ENCODE data around the gene AMMECR1L.
"Not testable (repeated sequence)": the region's sequence is repeated elsewhere in the genome, so short reads cannot be mapped to it uniquely, and the experiment has no call there.

AMMECR1L gene

DNA sequence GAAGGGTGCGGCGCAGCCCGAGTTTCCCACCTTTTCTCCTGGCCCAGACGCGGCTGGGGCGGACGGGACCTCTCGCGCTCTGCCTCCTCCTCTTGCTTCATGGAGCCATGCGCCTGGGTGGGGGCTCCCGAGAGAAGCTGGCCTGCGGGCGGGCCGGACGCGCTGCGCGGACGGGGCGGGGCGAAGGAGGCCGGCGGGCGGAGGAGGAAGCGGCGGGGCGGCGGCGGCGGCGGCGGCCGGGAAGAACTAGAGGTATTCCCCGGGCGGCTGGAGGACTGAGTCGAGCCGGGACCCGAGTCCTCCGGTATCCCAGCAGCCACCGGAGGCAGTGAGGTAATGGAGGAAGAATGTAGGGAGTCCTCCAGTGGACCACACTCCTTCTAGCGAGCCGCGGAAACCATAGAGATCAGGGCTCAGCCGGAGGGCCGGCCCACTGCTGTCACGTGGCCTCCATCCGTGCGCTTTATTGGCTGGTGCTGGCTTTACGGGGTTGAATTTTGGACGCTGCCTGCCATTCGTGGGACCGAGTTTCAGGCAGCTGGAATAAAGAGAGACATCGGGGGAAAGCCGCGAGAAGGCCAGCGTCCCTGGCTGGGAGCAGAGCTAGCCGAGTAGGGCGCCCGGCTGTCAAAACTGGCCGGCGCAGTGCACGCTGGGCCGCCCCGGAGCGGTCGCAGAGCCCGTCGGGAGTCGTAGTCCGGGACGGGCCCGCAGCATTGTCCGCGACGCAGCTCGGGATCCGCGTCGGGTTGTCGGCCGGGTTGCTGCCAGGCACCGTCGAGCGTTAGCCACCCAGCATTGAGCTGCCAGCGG, at the start of gene AMMECR1L:
TSS of gene AMMECR1L (minus strand) at position 177 of the 813 bp plus-strand sequence. CDS start 11,722 bp downstream, outside the sequence.
- DNase-seq: peak; percentile 74

DNA sequence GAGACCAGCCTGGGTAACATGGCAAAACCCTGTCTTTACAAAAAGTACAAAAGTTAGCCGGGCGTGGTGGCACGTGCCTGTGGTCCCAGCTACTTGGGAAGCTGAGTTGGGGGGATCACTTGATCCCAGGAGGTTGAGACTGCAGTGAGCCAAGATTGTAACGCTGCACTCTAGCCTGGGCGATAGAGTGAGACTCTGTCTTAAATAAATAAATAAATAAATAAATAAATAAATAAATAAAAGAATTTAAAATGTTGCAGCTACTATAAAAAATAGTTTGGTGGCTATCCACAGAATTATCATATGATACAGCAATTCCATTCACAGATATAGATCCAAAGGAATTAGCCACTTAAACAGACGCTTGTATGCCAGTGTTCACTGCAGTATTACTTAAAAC, 49.6 kb upstream of the AMMECR1L start:
- DNase-seq: no peak

DNA sequence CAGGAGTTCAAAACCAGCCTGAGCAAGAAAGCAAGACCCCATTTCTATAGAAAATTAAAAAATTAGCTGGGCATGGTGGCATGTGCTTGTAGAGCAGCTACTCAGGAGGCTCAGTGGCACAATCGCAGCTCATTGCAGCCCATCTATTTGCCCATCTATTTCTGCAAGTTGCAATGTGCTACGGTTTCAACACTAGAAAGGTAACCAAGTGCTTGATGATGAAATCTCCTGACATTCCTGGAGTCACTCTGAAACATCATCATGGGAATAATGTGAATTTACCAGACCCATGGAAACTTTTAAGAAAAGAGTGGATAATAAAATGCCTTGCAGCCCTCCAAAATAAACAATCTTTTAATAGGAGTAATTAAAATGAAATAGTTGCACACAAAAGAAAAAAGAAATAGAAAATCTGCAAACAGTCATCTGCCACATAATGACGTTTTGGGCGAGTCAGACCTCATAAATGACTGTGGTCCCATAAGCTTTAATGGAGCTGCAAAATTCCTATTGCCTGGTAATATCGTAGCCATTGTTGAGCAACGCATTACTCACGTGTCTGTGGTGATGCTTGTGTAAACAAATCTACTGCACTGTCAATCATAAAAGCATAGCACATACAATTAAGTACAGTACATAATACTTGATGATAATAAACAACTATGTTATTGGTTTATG, 46.6 kb upstream of the AMMECR1L start:
- DNase-seq: no peak

DNA sequence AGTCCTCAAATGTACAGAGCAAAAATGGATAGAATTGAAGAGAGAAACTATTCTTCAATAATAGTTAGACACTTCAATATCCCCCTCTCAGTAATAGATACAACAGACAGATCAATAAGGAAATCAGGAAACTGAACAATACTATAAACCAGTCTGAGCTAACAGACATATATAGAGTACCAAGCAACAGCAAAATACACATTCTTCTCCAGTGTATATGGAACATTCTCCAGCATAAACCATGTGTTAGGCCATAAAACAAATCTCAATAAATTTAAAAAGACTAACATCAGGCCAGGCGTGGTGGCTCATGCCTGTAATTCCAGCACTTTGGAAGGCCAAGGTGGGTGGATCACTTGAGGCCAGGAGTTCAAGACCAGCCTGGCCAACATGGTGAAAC, 43.7 kb upstream of the AMMECR1L start:
- no peak for DNase-seq

DNA sequence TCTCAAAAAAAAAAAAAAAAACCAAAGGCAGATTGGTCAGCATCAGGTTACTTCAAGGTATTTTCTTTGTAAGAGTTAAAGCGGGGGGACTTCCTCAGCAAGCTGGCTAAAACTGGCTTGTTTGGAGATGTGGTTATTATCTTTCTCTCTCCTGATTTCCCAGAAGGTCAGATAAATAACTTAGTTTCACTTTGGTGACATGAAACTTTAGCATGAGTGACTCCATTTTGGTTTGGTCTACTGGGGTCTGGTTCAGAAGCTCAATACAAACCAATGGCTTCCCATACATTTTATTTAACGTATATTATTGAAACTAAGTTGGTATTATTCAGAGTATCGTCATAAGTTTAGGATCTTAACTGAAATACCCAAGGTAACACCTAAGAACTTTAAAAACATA, 41.6 kb upstream of the AMMECR1L start:
- DNase-seq: no peak

DNA sequence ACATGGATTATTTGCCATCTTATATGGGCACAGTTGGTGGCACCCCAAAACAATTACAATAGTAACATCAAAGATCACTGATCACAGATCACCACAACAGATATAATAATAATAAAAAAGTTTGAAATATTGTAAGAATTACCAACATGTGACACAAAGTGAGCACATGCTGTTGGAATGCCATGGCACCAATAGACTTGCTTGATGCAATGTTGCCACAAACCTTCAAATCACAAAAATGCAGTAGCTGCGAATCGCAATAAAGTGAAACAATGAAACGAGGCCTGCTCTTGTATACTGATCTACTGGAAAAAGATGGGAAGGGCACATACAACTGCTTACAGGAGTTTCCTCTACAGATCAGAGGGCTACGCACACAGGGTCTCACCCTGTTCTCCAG, 32.2 kb upstream of the AMMECR1L start:
- DNase-seq: no peak

DNA sequence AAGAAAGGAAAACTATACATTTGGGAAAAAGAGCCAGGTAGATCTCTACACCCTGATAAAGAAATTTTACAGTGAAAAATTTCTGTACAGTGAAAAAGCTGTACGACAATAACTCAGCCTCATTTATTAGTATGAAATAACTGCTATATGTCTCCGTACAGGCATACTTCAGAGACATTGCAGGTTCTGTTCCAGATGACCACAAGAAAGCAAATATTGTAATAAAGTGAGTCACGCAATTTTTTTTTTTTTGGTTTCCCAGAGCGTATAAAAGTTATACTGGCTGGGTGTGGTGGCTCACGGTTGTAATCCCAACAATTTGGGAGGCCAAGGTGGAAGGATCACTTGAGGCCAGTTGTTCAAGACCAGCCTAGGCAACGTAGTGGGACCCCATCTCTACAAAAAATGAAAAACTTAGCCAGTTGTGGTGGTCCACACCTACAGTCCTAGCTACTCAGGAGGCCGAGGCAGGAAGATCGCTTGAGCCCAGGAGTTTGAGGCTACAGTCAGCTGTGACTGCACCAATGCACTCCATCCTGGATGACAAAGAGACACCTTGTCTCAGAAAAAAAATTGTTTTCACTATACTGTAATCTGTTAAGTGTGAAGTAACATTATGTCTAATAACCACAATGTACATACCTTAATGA, 28.2 kb upstream of the AMMECR1L start:
- DNase-seq: no peak

DNA sequence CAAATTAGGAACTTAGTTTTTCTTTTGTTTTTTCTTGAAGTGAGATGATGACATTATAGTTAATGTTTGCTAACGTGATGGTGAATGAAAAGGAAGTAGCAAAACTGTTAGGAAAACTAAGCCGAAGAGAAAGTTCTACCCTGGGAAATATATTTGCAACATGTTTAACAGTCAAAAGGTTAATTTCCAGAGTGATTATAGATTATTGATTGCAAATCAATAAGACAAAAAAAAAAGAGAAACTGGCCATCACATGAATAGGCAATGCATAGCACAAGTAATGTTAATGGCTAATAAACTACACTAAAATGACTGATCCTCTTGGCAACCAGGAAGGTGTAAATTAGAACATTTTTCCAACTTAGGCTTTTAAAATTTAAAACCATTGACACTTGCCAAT, 26.0 kb upstream of the AMMECR1L start:
- no peak for DNase-seq

DNA sequence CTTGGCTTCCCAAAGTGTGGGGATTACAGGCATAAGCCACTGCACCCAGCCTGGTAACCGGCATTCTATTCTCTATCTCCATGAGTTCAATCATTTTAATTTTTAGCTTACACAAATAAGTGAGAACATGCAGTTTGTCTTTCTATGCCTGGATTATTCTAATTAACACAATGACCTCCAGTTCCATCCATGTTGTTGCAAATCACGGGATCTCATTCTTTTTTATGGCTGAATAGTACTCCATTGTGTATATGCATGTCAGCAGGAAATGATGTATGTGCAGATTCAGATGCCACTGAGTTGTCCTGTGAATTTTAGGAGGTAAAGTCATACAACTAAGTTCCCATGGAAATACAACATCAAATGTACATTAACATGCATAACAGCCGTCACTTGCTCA, 24.7 kb upstream of the AMMECR1L start:
- no peak for DNase-seq

DNA sequence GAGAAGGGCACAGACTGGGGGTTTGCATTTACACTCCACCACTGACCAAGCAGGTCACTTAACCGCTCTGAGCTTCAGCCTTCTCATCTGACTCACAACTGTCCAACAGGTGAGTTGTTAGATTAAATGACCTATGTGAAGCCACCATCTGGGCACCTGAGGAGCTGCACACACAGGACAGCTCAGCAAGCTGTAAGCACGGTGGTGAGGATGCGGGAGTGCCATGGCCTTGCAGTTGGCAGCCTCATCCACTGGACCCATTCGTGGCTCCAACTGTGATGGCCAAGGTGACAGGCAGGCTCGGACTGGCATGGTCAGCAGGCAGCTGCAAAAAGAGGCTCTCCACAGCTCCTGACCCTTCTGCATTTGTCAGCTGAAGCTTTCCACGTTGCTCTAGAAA, 23.3 kb upstream of the AMMECR1L start:
- no peak for DNase-seq

DNA sequence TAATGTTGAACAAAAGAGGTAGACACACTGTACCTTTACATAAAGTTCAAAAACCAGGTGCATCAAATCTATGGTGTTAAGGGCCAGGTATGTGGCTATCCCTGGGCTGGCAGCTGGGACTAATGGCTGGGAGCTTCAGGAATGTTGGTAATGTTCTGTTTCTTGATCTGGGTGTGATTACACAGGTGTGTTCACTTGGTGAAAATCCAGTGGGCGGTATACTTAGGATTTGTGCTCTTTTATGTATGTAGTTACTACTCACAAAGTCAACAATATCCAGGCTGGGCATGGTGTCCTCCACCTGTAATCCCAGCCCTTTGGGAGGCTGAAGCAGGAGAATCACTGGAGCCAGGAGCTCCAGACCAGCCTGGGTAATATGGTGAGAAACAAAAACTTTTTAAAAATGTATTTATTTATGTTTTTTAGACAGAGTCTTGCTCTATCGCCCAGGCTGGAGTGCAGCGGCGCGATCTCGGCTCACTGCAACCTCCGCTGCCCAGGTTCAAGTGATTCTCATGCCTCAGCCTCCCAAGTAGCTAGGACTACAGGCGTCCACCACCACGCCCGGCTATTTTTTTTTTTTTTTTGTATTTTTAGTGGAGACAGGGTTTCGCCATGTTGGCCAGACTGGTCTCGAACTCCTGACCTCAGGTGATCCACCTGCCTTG, 22.1 kb upstream of the AMMECR1L start:
- not testable (repeated sequence) for DNase-seq

DNA sequence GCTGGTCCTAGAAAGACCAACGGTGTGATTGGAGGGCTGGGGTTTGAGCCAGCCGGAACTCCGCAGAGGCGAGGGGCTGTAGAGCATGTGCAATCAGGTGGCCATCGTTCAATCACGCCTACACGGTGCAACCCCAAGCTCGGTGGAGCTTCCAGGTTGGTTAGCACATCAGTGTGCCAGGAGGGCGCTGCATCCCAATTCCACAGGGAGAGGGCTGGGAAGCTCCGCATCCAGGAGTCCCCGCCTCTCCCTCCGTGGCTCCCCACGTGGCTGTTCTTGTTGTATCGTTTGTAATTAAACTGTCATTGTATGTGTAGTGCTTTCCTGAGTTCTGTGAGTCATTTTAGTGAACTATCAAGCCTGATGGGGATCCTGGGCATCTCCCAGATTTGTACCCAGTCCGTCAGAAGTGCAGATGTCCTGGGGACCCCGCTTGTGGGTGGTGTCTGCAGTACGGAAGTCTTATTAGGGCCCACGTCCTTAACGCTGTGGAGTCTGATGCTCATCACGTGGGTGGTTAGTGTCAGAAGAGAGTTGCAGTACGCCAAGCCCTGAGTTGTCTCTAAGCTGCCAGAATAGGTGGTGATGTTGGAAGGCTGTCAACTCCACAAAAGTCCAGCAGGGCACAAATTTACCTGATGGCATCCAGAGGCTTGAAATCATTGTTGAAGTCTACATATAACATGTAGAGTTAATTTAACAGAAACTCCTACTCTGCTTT, 20.6 kb upstream of the AMMECR1L start:
- DNase-seq: no peak

DNA sequence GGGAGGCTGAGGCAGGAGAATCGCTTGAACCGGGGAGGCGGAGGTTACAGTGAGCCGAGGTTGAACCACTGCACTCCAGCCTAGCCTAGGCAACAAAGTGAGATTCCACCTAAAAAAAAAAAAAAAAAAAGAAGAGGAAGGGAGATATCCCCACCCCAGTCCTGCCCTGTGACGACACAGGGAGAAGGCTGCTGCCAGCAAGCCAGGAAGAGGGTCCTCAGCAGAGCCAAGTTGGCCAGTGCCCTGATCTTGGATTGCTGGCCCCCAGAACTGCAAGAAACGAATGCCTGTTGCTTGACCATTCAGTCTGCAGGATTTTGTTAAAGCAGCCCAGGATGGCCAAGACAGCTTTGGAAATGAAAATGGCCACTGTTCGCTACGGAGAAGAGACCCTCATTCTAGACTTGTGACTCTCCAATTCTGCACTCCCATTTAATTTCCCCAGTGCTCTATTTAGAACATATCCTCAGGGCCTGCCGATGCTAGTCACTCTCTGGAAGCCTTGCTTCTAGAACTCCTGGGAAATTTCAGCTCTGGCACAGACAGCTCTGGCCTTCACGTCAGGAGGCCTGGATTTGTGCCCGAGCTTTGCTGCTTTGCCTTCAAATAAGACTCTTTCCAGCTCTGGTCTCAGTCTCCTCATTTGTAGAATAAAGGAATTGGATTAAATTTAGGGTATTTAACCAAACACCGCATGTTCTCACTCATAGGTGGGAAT, 15.7 kb upstream of the AMMECR1L start:
- DNase-seq: no peak

DNA sequence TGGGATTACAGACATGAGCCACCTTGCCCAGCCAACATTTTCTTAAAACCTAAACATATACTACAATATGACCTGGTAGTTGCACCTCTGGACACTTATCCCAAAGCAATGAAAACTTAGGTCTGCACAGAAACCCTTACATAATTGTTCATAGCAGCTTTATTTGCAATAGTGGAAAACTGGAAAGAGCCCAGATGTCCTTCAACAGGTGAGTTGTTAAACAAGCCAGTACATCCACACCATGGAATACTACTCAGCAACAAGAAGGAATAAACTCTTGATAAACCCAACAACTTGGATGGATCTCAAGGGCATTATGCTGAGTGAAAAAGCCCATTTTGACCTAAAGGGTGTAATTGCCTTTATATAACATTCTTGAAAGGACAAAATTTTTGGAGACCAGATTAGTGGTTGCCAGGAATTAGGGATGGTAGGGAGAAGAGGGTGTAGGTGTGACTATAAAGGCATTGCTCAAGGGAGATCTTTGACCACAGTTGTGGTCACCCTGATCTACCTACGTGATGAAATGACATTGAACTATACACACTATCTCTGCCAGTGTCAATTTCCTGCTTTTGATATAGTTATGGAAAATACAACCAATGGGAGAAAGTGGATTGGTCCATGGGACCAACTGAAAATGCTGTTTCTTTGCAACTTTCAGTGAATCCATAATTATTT, 11.9 kb upstream of the AMMECR1L start:
- no peak for DNase-seq

DNA sequence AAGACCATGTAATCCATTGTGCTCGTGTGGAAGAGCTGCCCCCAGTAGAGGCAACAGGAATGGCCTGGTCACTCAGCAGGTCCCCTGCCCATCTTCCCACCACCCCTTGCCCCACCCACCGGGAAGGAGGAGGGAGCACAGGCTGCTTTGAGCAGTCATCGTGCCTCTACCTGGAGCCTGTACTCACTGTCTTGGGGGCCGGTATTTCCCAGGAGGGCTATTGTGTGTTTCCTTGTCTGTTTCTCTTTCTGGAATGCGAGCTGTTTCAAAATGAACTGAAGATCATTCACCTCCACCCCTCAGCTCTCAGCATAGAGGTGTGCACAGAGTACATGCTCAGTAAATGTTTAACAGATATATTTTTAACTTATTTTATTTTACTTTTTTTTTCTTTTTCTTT, 7.7 kb upstream of the AMMECR1L start:
- no peak for DNase-seq

DNA sequence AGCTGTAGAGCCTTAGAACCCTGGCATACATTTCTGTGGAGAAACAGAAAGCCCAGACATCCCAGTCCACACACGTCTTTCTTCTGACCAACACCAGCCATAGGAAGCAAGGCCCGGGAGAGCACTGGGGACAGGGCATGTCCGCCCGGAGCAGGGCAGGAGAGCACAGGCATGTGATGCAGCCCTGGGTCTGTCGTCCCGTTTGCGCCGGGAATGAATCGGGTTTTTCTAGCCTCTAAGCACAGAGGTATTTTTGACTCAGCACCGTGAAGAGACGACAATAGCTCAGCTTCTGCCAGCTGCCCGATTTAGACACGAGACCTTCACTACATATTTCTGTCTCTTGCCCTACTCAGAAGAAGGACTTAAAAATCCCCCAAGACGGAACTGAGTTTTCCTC, 7.3 kb upstream of the AMMECR1L start:
- DNase-seq: no peak

DNA sequence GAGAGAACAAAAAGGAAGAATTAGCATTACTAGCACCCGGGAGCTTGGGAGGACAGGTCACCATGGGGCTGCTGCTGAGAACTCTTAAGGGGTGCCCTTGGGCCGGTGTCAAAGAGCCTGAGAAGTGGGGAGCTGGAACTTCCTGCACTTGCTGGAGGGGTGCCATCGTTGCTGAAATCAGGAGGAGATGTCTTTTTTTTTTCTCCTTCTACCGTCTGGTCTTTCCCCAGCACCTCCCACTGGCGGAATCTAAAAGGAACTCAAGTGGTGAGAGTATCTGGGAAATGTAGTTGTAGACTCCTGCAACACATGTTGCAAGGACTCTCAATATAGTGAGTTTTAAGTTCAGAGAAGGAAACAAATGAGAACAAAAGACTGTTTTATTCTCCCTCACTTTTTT, 6.1 kb upstream of the AMMECR1L start:
- DNase-seq: no peak

DNA sequence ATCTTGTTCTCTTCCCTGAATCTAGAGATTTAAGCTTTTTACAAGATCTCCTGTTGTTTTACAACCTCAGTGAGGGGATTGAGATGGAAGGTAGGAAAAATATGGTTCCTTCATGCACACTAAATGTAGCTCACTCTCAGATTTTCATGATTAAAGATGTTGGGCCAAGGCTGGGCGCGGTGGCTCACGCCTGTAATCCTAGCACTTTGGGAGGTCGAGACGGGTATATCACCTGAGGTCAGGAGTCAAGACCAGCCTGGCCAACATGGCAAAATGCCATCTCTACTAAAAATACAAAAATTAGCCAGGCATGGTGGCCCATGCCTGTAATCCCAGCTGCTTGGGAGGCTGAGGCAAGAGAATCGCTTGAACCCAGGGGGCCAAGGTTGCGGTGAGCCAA, 5.0 kb upstream of the AMMECR1L start:
- not testable (repeated sequence) for DNase-seq

DNA sequence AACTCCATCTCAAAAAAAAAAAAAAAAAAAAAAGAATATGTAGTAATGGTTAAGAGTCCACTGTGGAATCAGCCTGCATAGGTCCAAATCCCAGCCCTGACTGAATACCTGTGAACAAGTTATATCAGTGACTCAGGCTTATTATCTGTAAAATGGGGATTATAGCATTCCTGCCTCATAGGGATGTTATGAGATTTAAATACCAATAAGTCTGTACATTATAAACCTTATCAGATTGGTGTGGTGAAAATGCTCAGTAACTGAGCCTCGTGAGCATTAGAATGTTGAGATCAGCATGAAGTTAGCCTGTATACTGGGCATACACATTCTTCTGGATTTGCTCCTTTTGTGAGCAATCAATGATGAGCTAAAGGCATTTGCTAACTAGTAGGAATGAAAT, 3.0 kb upstream of the AMMECR1L start:
- no peak for DNase-seq

DNA sequence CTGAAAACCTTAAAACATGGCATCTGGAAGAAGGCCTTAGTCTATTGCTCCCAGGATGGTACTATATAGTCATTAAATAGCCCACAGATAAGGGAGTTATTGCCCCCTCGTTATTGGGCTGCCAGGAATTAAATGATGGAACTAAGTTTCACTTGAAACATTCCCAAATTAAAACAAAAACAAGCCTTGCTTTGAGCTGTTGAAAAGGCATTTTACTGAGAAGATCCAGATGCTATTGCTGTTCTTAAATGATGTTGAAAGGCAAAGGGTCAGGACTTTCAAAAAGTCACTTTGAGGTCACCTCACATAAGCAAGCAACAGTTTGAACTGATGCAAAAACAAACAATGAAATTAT, 2.0 kb upstream of the AMMECR1L start:
- DNase-seq: no peak

DNA sequence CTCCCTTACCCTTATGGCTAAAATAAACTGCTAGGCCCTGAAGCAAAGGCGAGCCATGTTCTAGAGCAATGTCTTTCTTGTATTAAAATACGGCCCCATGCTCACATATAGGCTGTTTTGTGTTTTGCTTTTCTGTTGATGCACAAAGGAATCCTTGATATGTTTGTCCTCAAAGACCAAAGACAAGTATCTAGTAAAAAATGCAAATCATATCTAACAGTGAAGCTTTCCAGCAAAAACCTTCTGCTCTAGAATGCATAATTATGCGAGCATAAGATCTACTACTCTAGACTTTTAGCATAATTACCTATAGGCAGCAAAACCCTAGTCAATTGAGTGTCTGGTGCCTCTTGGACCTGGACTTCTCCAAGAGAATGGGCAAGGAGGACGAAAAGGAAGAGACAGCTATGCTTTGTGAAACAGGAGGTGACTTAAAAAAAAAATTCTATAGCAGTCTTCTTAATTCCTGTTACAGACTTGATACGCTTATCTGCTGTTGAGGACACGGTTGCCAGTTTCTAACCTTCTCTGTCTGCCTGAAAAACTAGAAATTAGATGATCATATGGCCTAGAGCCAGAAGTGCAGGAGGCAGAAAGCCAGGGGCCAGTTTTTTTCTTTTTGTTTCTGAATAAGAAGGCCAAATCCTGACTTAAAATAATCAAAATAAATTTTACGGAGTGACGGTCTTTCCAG, 1.5 kb upstream of the AMMECR1L start:
- no peak for DNase-seq

Measured in activated naive CD4-positive, alpha-beta T cell treated with Interleukin-2 at 50 U/mL for 16 hours (primary cell).